Stimulated activated naive CD8-positive, alpha-beta T cell treated with anti-CD3 and anti-CD28 coated beads, Interleukin-15, Interleukin-2, amounts not matched to agents 100 U/mL and 50 U/mL, for 24 hours (primary cell): ENCODE results near the gene LRRC41.
"Not testable (repeated sequence)": the region's sequence is repeated elsewhere in the genome, so short reads cannot be mapped to it uniquely, and the experiment has no call there.

Source experiments
- ATAC-seq: fragments of 150-1000 bp; cut with Tn5 transposase; one replicate; pipeline ENCODE4 v1.10.0; 2021
- DNase-seq: peaks from one replicate; pipeline ENCODE4 v3.0.0; 2021

The LRRC41 gene

GRCh38 chr1:46242918-46243317 lies 60.5 kb downstream of the LRRC41 start:
- DNase-seq (no peak), ATAC-seq (no peak)

GRCh38 chr1:46241733-46242132 lies 61.7 kb downstream of the LRRC41 start:
- not testable (repeated sequence) for ATAC-seq, DNase-seq

GRCh38 chr1:46238865-46239264 lies 64.6 kb downstream of the LRRC41 start:
- not testable (repeated sequence) for ATAC-seq, DNase-seq

DNA sequence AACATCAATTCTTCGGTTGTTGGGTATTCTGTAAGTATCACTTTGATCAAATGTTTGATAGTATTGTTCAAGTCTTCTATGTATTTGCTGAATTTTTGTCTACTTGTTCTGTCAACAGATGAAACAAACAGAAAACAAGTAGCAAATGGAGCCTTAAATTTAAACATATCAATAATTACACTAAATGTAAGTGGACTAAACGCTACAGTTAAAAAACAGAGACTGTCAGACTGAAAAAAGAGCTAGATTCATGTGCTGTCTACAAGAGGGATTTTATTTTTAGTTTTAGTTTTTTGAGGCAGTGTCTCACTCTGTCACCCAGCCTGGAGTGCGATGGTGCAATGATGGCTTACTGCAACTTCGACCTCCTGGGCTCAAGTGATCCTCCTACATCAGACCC lies 66.5 kb downstream of the LRRC41 start:
- ATAC-seq (no peak), DNase-seq (no peak)

- DNase-seq, result not testable (repeated sequence)
Measured at GRCh38 chr1:46231231-46231630, 72.2 kb downstream of the LRRC41 start.

More at GRCh38 chr1:46231231-46231630, 72.2 kb downstream of the LRRC41 start:
- not testable (repeated sequence) for ATAC-seq
